ENCODE measurements around the gene ZMAT3. TPM values are rescaled to one million over a fixed set of nuclear protein-coding genes. Genes with fewer than 3 reads are reported as not detected.
"Not testable (repeated sequence)": the region's sequence is repeated elsewhere in the genome, so short reads cannot be mapped to it uniquely, and the experiment has no call there.

The ZMAT3 gene, protein sequence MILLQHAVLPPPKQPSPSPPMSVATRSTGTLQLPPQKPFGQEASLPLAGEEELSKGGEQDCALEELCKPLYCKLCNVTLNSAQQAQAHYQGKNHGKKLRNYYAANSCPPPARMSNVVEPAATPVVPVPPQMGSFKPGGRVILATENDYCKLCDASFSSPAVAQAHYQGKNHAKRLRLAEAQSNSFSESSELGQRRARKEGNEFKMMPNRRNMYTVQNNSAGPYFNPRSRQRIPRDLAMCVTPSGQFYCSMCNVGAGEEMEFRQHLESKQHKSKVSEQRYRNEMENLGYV
- total RNA-seq (10 to 100 TPM; 18.5 to 20.0 TPM), polyA plus RNA-seq (10 to 100 TPM; 13.7 to 20.5 TPM)

- Histone ChIP-seq H3K27me3 (ENCODE audit: insufficient read depth, low read length) (no peaks in the 10 kb centered on the region), H3K4me3 (ENCODE audit: low read length in 2 of 2) (peak within 1 kb of the TSS; percentile 79 to 81), H3K4me1 (ENCODE audit: insufficient read depth, low read length) (peaks cover 53% of the 10 kb centered on the region), H3K36me3 (ENCODE audit: insufficient read depth, low read length) (no peaks in the 10 kb centered on the region), H3K9me3 (ENCODE audit: control insufficient read depth in 1 of 2, low read length in 2 of 2) (no peaks in the 10 kb centered on the region), H3K27ac (ENCODE audit: low read depth, low read length) (peak within 1 kb of the TSS; percentile 77)
- intact Hi-C loops (cut with micrococcal nuclease): loop anchor here (1.0 to 5.0 kb wide), 5 partner anchors 34 to 491 kb away; partner anchors contain the start of gene ACTL6A
- Mint-ChIP-seq H3K9me3 (no peaks in the 10 kb centered on the region), H3K4me3 (peak within 1 kb of the TSS; percentile 94 to 98 (median 97)), H3K36me3 (peaks cover 11 to 19% of the 10 kb centered on the region in 2 donors), H3K27ac (peak within 1 kb of the TSS; percentile 93 to 98 (median 95)), H3K27me3 (no peaks in the 10 kb centered on the region), H3K4me1 (peaks cover 41 to 67% (median 56%) of the 10 kb centered on the region in 4 donors)
- POLR2A ChIA-PET (ENCODE audit: partially characterized antibody): interaction anchor here (0.8 to 7.4 kb wide), 18 partner anchors 10 to 491 kb away, joined by 3 to 44 read pairs (median 4); partner anchors contain the start of genes ACTL6A, PIK3CA and ZNF639
- CTCF ChIA-PET (ENCODE audit: partially characterized antibody): interaction anchor here (0.8 to 5.8 kb wide), 12 partner anchors 27 to 250 kb away, joined by 3 to 43 read pairs (median 6); partner anchors contain the start of gene PIK3CA
- DNase-seq: peak; percentile 84 to 91 (median 86)
Measured at GRCh38 chr3:179071323-179072099, at the start of gene ZMAT3. Gene ZMAT3 (minus strand): TSS chr3:179071809. CDS start chr3:179067752, 4,057 bp downstream.

DNA sequence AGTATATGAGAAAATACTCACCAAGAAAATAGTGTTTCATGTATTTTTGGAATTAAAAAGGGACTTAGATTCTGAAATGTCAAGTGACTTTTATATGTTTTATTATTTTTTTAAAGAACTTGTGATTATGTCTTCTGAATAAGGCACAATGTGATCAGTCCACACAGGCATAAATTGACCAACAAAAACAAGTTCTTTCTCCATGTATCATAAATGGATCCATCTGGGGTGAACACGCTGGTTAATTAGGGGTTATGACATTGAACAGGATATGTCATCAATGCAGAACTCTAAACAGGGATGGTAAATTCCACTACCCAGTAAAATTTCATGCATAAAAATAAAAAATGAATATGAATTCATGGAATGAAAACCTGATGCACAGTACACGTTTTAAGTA is 45.2 kb upstream of the ZMAT3 start:
- Histone ChIP-seq H3K27me3 (ENCODE audit: insufficient read depth, low read length) (peaks cover 4% of the 10 kb centered on the region), H3K4me3 (ENCODE audit: low read length in 2 of 2) (no peak overlapping the region), H3K27ac (ENCODE audit: low read depth, low read length) (no peak overlapping the region), H3K9me3 (ENCODE audit: control insufficient read depth in 1 of 2, low read length in 2 of 2) (no peaks in the 10 kb centered on the region), H3K4me1 (ENCODE audit: insufficient read depth, low read length) (no peaks in the 10 kb centered on the region), H3K36me3 (ENCODE audit: insufficient read depth, low read length) (no peaks in the 10 kb centered on the region)
- Mint-ChIP-seq H3K9me3 (peaks cover 0 to 12% (median 3%) of the 10 kb centered on the region in 8 donors), H3K27ac (no peak overlapping the region), H3K4me3 (no peak overlapping the region), H3K36me3 (no peaks in the 10 kb centered on the region), H3K4me1 (no peaks in the 10 kb centered on the region), H3K27me3 (peaks cover 5 to 9% of the 10 kb centered on the region in 2 donors)
- DNase-seq: no peak
- ChIA-PET POLR2A (ENCODE audit: partially characterized antibody) (no interaction called here), CTCF (ENCODE audit: partially characterized antibody) (no interaction called here)
- intact Hi-C loops (cut with micrococcal nuclease): no loop called here

GRCh38 chr3:179115444-179115843 is 43.8 kb upstream of the ZMAT3 start:
- H3K27ac Mint-ChIP-seq; intact Hi-C loops (cut with micrococcal nuclease); H3K4me3 Mint-ChIP-seq; H3K4me3 ChIP-seq (ENCODE audit: low read length in 2 of 2); H3K27ac ChIP-seq (ENCODE audit: low read depth, low read length); H3K4me1 Mint-ChIP-seq; H3K4me1 ChIP-seq (ENCODE audit: insufficient read depth, low read length); DNase-seq; H3K36me3 ChIP-seq (ENCODE audit: insufficient read depth, low read length); H3K36me3 Mint-ChIP-seq; H3K9me3 ChIP-seq (ENCODE audit: control insufficient read depth in 1 of 2, low read length in 2 of 2); POLR2A ChIA-PET (ENCODE audit: partially characterized antibody); CTCF ChIA-PET (ENCODE audit: partially characterized antibody); H3K27me3 ChIP-seq (ENCODE audit: insufficient read depth, low read length): not testable (repeated sequence)
- peaks cover 10 to 12% of the 10 kb centered on the region in 2 donors for H3K27me3 Mint-ChIP-seq
- H3K9me3 Mint-ChIP-seq: peaks cover 0 to 14% (median 5%) of the 10 kb centered on the region in 8 donors

- H3K9me3 Mint-ChIP-seq: peaks cover 0 to 14% (median 5%) of the 10 kb centered on the region in 8 donors
- no peak overlapping the region for H3K27ac Mint-ChIP-seq
- POLR2A ChIA-PET (ENCODE audit: partially characterized antibody): no interaction called here
Measured at GRCh38 chr3:179113903-179114302, 42.3 kb upstream of the ZMAT3 start.

DNA sequence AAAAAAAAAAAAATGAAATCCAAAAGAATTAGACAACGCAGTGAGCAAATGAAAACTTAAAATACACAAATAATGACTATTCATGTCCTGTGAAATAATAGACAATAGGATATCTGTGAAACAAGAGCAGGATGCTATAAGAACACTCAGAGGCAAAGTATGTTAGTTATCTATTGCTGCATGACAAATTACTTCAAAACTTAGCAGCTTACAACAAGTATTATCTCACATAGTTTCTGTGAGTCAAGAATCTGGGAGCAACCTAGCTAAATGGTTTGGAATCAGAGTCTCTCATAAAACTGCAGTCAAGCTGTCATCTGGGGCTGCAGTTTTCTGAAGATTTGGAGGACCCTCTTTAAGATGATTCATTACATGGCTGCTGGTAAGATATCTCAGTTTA is 36.5 kb upstream of the ZMAT3 start:
- peaks cover 0 to 2% (median 1%) of the 10 kb centered on the region in 4 donors for H3K4me1 Mint-ChIP-seq
- DNase-seq: no peak
- Histone ChIP-seq H3K4me1 (ENCODE audit: insufficient read depth, low read length) (no peaks in the 10 kb centered on the region), H3K36me3 (ENCODE audit: insufficient read depth, low read length) (no peaks in the 10 kb centered on the region), H3K4me3 (ENCODE audit: low read length in 2 of 2) (no peak overlapping the region), H3K9me3 (ENCODE audit: control insufficient read depth in 1 of 2, low read length in 2 of 2) (no peaks in the 10 kb centered on the region), H3K27me3 (ENCODE audit: insufficient read depth, low read length) (peaks cover 4% of the 10 kb centered on the region), H3K27ac (ENCODE audit: low read depth, low read length) (no peak overlapping the region)
- no peak overlapping the region for H3K4me3 Mint-ChIP-seq
- ChIA-PET POLR2A (ENCODE audit: partially characterized antibody) (no interaction called here), CTCF (ENCODE audit: partially characterized antibody) (interaction anchor here (0.6 to 4.1 kb wide), 7 partner anchors 12 to 208 kb away, joined by 3 to 18 read pairs (median 3); no protein-coding TSS in a partner anchor)
- peaks cover 0 to 15% (median 5%) of the 10 kb centered on the region in 8 donors for H3K9me3 Mint-ChIP-seq
- H3K27ac Mint-ChIP-seq: no peak overlapping the region
- intact Hi-C loops (cut with micrococcal nuclease): loop anchor here (5.0 kb wide), 1 partner anchor 36 kb away; the partner anchor contains the start of gene ZMAT3
- H3K27me3 Mint-ChIP-seq: peaks cover 4 to 7% of the 10 kb centered on the region in 2 donors
- H3K36me3 Mint-ChIP-seq: no peaks in the 10 kb centered on the region

More at GRCh38 chr3:179113903-179114302, 42.3 kb upstream of the ZMAT3 start:
- Histone ChIP-seq H3K36me3 (ENCODE audit: insufficient read depth, low read length) (no peaks in the 10 kb centered on the region), H3K9me3 (ENCODE audit: control insufficient read depth in 1 of 2, low read length in 2 of 2) (no peaks in the 10 kb centered on the region), H3K27ac (ENCODE audit: low read depth, low read length) (no peak overlapping the region), H3K4me3 (ENCODE audit: low read length in 2 of 2) (no peak overlapping the region), H3K4me1 (ENCODE audit: insufficient read depth, low read length) (no peaks in the 10 kb centered on the region), H3K27me3 (ENCODE audit: insufficient read depth, low read length) (peaks cover 4% of the 10 kb centered on the region)
- H3K36me3 Mint-ChIP-seq: no peaks in the 10 kb centered on the region
- no peak overlapping the region for H3K4me3 Mint-ChIP-seq
- DNase-seq: no peak
- H3K27me3 Mint-ChIP-seq: peaks cover 10 to 12% of the 10 kb centered on the region in 2 donors
- intact Hi-C loops (cut with micrococcal nuclease): no loop called here
- CTCF ChIA-PET (ENCODE audit: partially characterized antibody): no interaction called here
- H3K4me1 Mint-ChIP-seq: no peaks in the 10 kb centered on the region

- peaks cover 0 to 10% (median 1%) of the 10 kb centered on the region in 8 donors for H3K9me3 Mint-ChIP-seq
- DNase-seq: no peak
- peaks cover under 1% of the 10 kb centered on the region for H3K27me3 ChIP-seq (ENCODE audit: insufficient read depth, low read length)
- no peak overlapping the region for H3K27ac Mint-ChIP-seq
- H3K4me3 ChIP-seq (ENCODE audit: low read length in 2 of 2): no peak overlapping the region
- no peaks in the 10 kb centered on the region for H3K4me1 ChIP-seq (ENCODE audit: insufficient read depth, low read length)
- no peaks in the 10 kb centered on the region for H3K36me3 ChIP-seq (ENCODE audit: insufficient read depth, low read length)
- peaks cover 0 to 2% (median 1%) of the 10 kb centered on the region in 4 donors for H3K4me1 Mint-ChIP-seq
- intact Hi-C loops (cut with micrococcal nuclease): loop anchor here (5.0 kb wide), 1 partner anchor 35 kb away; the partner anchor contains the start of gene ZMAT3
- H3K27ac ChIP-seq (ENCODE audit: low read depth, low read length): no peak overlapping the region
- ChIA-PET POLR2A (ENCODE audit: partially characterized antibody) (no interaction called here), CTCF (ENCODE audit: partially characterized antibody) (interaction anchor here (0.6 to 4.1 kb wide), 8 partner anchors 12 to 208 kb away, joined by 3 to 18 read pairs (median 3); no protein-coding TSS in a partner anchor)
- H3K4me3 Mint-ChIP-seq: no peak overlapping the region
- no peaks in the 10 kb centered on the region for H3K36me3 Mint-ChIP-seq
- H3K27me3 Mint-ChIP-seq: peaks cover 2 to 7% of the 10 kb centered on the region in 2 donors
- no peaks in the 10 kb centered on the region for H3K9me3 ChIP-seq (ENCODE audit: control insufficient read depth in 1 of 2, low read length in 2 of 2)
Measured at GRCh38 chr3:179107617-179108016, 36.0 kb upstream of the ZMAT3 start.
